Keratinocyte (primary cell): ENCODE data around the gene KIAA1958. TPM values are rescaled to one million over a fixed set of nuclear protein-coding genes. Genes with fewer than 3 reads are reported as not detected.

Experiments
- DNase-seq: peaks from one replicate; pipeline ENCODE4 v3.0.0-alpha.2; 2011; ENCODE audit warnings: low read depth, missing footprints, low spot score
- FAIRE-seq: peaks from 2 replicates; lab custom pipeline; 2011; peaks lifted over from hg19 to GRCh38; lab: Jason Lieb, UNC
- H2AFZ ChIP-seq: 2 replicates; pipeline ENCODE4 v1.6.0; 2012; ENCODE audit warnings: low read length, control low read depth, inconsistent platforms; ENCODE audit not compliant: control insufficient read depth
- H3K27ac ChIP-seq: 2 replicates; pipeline ENCODE4 v1.5.1; 2011; ENCODE audit warnings: low read length; ENCODE audit not compliant: control insufficient read depth, insufficient read depth
- H3K27me3 ChIP-seq: 3 replicates; pipeline ENCODE4 v1.6.0; 2011; ENCODE audit warnings: low read length; ENCODE audit not compliant: control insufficient read depth, insufficient read depth; ENCODE audit errors: extremely low read depth
- H3K36me3 ChIP-seq, 2 experiments: 2 replicates in 1 of 2; 3 replicates in 1 of 2; pipeline ENCODE4 v1.5.1; 2011; ENCODE audit warnings: low read length in 2 of 2, mild to moderate bottlenecking in 1 of 2; ENCODE audit not compliant: control insufficient read depth in 2 of 2, insufficient read depth in 2 of 2; ENCODE audit errors: extremely low read depth in 1 of 2
- H3K4me1 ChIP-seq: 3 replicates; pipeline ENCODE4 v1.5.1; 2011; ENCODE audit warnings: low read length; ENCODE audit not compliant: control insufficient read depth, insufficient read depth; ENCODE audit errors: extremely low read depth
- H3K4me2 ChIP-seq: 3 replicates; pipeline ENCODE4 v1.6.0; 2011; ENCODE audit warnings: low read depth, low read length; ENCODE audit not compliant: control insufficient read depth, insufficient read depth; ENCODE audit errors: extremely low read depth
- H3K4me3 ChIP-seq, 3 experiments: fragments of 200-600 bp in 1 of 3; sonication (generic) in 1 of 3; 2 replicates in 2 of 3; 3 replicates in 1 of 3; pipeline ENCODE4 v1.5.1; 2011 to 2016; ENCODE audit warnings: low read length in 3 of 3, mild to moderate bottlenecking in 3 of 3, control low read depth in 2 of 3, inconsistent platforms in 1 of 3, low read depth in 1 of 3, mixed read lengths in 1 of 3, mixed run types in 1 of 3, moderate library complexity in 1 of 3; ENCODE audit not compliant: control insufficient read depth in 2 of 3, insufficient read depth in 2 of 3; ENCODE audit errors: extremely low read depth in 1 of 3
- H3K79me2 ChIP-seq: 2 replicates; pipeline ENCODE4 v1.6.0; 2012; ENCODE audit warnings: low read length; ENCODE audit not compliant: control insufficient read depth, insufficient read depth
- H3K9ac ChIP-seq: 3 replicates; pipeline ENCODE4 v1.6.0; 2011; ENCODE audit warnings: low read length; ENCODE audit not compliant: control insufficient read depth, insufficient read depth; ENCODE audit errors: extremely low read depth
- H3K9me1 ChIP-seq: 3 replicates; pipeline ENCODE4 v1.6.0; 2011; ENCODE audit warnings: low read length; ENCODE audit not compliant: control insufficient read depth, insufficient read depth; ENCODE audit errors: extremely low read depth
- H3K9me3 ChIP-seq: 2 replicates; pipeline ENCODE4 v1.5.1; 2012; ENCODE audit warnings: low read depth, low read length; ENCODE audit not compliant: control insufficient read depth
- H4K20me1 ChIP-seq: 3 replicates; pipeline ENCODE4 v1.6.0; 2011; ENCODE audit warnings: low read length; ENCODE audit not compliant: control insufficient read depth, insufficient read depth; ENCODE audit errors: extremely low read depth
- EZH2 ChIP-seq: IDR thresholded peaks from one replicate; pipeline ENCODE4 v1.6.1; 2012; ENCODE audit warnings: inconsistent platforms, mild to moderate bottlenecking, low read length, moderate library complexity
- dilution Hi-C: fragments of 300-500 bp; cut with MboI; formaldehyde crosslinking; loops from one replicate; pipeline ENCODE4 v1.7.0; 2020; ENCODE audit warnings: low sequenced_read_pairs; ENCODE audit not compliant: extremely low pct_ligation_motif_present
- polyA plus RNA-seq, 5 experiments: library from polyadenylated mRNA; depleted of rRNA in 3 of 5; stranded (reverse) in 3 of 5; stranded (forward) in 1 of 5; unstranded in 1 of 5; fragments of >200 nt; gene quantifications; 1 replicate in 1 of 5; 2 replicates in 3 of 5; 3 replicates in 1 of 5; pipeline versions ENCODE4 v1.2.1 to v1.2.3, GENCODE V29; 2011 to 2012; ENCODE audit warnings: missing spikeins in 2 of 5, low read depth in 1 of 5, low replicate concordance in 1 of 5
- TF ChIP-seq, protein P1 (sequence below), 3 experiments: IDR thresholded peaks in 1 of 3; conservative IDR thresholded peaks in 1 of 3; optimal IDR thresholded peaks in 1 of 3; 2 replicates in 2 of 3; 3 replicates in 1 of 3; pipeline versions ENCODE3 to v1.5.1; 2011; ENCODE audit warnings: low read length in 3 of 3, mild to moderate bottlenecking in 3 of 3, moderate library complexity in 2 of 3, control low read depth in 1 of 3, inconsistent platforms in 1 of 3; ENCODE audit not compliant: insufficient read depth in 2 of 3; ENCODE audit errors: extremely low read depth in 1 of 3

Gene KIAA1958
- polyA plus RNA-seq, 1 donor (not counting 4 experiments of a cell fraction or from before 2014, with no cell fraction given): 0.84 TPM

DNA sequence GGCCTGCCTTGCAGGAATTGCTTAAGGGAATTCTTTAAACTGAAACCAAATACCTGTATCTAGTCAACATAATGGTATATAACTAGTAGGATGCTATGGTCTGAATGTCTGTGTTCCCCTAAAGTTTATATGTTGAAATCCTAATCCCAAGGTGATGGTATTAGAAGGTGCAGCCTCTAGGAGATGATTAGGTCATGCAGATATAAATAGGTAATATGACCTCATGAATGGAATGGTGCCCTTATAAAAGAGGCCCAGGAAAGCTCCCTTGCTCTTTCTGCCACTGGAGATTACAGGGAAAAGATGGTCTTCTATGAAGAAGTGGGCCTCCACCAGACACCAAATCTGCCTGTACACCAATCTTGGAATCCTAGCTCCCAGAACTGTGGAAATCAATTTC, 7.4 kb upstream of the KIAA1958 start:
- no peak overlapping the region for H2AFZ ChIP-seq
- H4K20me1 ChIP-seq: no peaks in the 10 kb centered on the region
- TF ChIP-seq, protein P1, sequence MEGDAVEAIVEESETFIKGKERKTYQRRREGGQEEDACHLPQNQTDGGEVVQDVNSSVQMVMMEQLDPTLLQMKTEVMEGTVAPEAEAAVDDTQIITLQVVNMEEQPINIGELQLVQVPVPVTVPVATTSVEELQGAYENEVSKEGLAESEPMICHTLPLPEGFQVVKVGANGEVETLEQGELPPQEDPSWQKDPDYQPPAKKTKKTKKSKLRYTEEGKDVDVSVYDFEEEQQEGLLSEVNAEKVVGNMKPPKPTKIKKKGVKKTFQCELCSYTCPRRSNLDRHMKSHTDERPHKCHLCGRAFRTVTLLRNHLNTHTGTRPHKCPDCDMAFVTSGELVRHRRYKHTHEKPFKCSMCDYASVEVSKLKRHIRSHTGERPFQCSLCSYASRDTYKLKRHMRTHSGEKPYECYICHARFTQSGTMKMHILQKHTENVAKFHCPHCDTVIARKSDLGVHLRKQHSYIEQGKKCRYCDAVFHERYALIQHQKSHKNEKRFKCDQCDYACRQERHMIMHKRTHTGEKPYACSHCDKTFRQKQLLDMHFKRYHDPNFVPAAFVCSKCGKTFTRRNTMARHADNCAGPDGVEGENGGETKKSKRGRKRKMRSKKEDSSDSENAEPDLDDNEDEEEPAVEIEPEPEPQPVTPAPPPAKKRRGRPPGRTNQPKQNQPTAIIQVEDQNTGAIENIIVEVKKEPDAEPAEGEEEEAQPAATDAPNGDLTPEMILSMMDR (optimal IDR thresholded peaks at IDR 0.05 in 1 of 3, IDR thresholded peaks at IDR 0.05 in 1 of 3, conservative IDR thresholded peaks at IDR 0.05 in 1 of 3; ENCODE audit: extremely low read depth in 1 of 3, insufficient read depth in 2 of 3, low read length in 3 of 3): no peak
- no peak for TF ChIP-seq EZH2
- H3K9ac ChIP-seq: no peak overlapping the region
- H3K4me2 ChIP-seq: no peak overlapping the region
- no peaks in the 10 kb centered on the region for H3K9me1 ChIP-seq
- H3K9me3 ChIP-seq: no peaks in the 10 kb centered on the region
- DNase-seq: no peak
- no peaks in the 10 kb centered on the region for H3K4me1 ChIP-seq
- no peak overlapping the region for H3K4me3 ChIP-seq
- no peak for FAIRE-seq
- dilution Hi-C loops: no loop called here
- H3K36me3 ChIP-seq: no peaks in the 10 kb centered on the region
- H3K79me2 ChIP-seq: no peaks in the 10 kb centered on the region
- no peaks in the 10 kb centered on the region for H3K27me3 ChIP-seq
- no peak overlapping the region for H3K27ac ChIP-seq

DNA sequence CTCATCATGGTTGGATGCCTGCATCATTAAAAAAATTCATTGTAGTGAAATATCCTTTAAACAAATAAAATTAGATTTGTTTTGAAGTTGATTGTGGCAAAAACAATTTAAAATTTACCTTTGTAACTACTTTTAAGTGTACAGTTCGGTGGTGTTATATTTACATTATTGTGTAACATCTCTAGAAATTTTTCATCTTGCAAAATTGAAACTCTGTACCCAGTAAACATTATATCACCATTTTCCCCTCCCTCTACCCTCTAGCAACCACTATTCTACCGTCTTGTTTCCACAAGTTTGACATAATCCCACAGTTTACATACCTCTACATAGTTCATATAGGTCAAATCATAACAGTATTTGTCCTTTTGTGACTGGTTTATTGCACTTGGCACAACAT, 2.0 kb upstream of the KIAA1958 start:
- no peak overlapping the region for H2AFZ ChIP-seq

More for the DNA sequence above, 2.0 kb upstream of the KIAA1958 start:
- H4K20me1 ChIP-seq: no peaks in the 10 kb centered on the region
- no peak overlapping the region for H3K4me3 ChIP-seq
- H3K4me2 ChIP-seq: no peak overlapping the region
- no peak for DNase-seq
- H3K79me2 ChIP-seq: no peaks in the 10 kb centered on the region
- H3K36me3 ChIP-seq: no peaks in the 10 kb centered on the region
- no peak overlapping the region for H3K27ac ChIP-seq
- no peaks in the 10 kb centered on the region for H3K27me3 ChIP-seq
- TF ChIP-seq EZH2: no peak
- TF ChIP-seq, protein P1 (optimal IDR thresholded peaks at IDR 0.05 in 1 of 3, IDR thresholded peaks at IDR 0.05 in 1 of 3, conservative IDR thresholded peaks at IDR 0.05 in 1 of 3; ENCODE audit: extremely low read depth in 1 of 3, insufficient read depth in 2 of 3, low read length in 3 of 3): no peak
- H3K9me3 ChIP-seq: no peaks in the 10 kb centered on the region
- no peaks in the 10 kb centered on the region for H3K9me1 ChIP-seq
- H3K9ac ChIP-seq: no peak overlapping the region
- FAIRE-seq: no peak
- dilution Hi-C loops: no loop called here
- H3K4me1 ChIP-seq: peaks cover 9% of the 10 kb centered on the region
